HEK293 (cell line): Measurements from ENCODE around the gene PDE4B.
"Not testable (repeated sequence)": the region's sequence is repeated elsewhere in the genome, so short reads cannot be mapped to it uniquely, and the experiment has no call there.

Source experiments
- CTCF ChIA-PET: fragments of 350-600 bp; formaldehyde crosslinking; extraction: SDS; loops from one replicate; lab custom pipeline; 2021; ENCODE audit warnings: antibody characterized with exemption; lab: Yijun Ruan, JAX
- POLR2A ChIA-PET: fragments of 300-600 bp; formaldehyde crosslinking; extraction: SDS; loops from one replicate; lab custom pipeline; 2020; ENCODE audit warnings: antibody characterized with exemption, inconsistent platforms; lab: Yijun Ruan, JAX
- H3K27ac ChIP-seq: fragments of 200-500 bp; sonication (Bioruptor generic); 2 replicates; pipeline ENCODE4 v1.5.1; 2014; ENCODE audit warnings: low read depth, low read length, control low read depth, inconsistent platforms; ENCODE audit errors: extremely low read depth
- H3K36me3 ChIP-seq, 2 experiments: fragments of 200-500 bp in 1 of 2; sonication (Bioruptor generic) in 1 of 2; 1 replicate in 1 of 2; 2 replicates in 1 of 2; pipeline ENCODE4 v1.5.1; 2014 to 2017; ENCODE audit warnings: inconsistent platforms in 2 of 2, low read length in 2 of 2; ENCODE audit not compliant: control insufficient read depth in 2 of 2, insufficient read depth in 1 of 2
- H3K4me1 ChIP-seq: fragments of 200-500 bp; sonication (Bioruptor generic); 2 replicates; pipeline ENCODE4 v1.5.1; 2014; ENCODE audit warnings: mild to moderate bottlenecking, low read length, inconsistent platforms; ENCODE audit not compliant: control insufficient read depth, insufficient read depth
- H3K4me3 ChIP-seq: 2 replicates; pipeline ENCODE4 v1.5.1; 2011; ENCODE audit warnings: low read depth, mild to moderate bottlenecking, control low read depth, low read length, moderate library complexity
- H3K9me3 ChIP-seq: fragments of 200-500 bp; sonication (Bioruptor generic); 2 replicates; pipeline ENCODE4 v1.5.1; 2014; ENCODE audit warnings: low read depth, low read length, inconsistent platforms; ENCODE audit not compliant: control insufficient read depth, insufficient read depth
- KLF17 ChIP-seq: fragments of 450-650 bp; formaldehyde crosslinking; IDR thresholded peaks from 2 replicates; pipeline ENCODE4 v1.5.1; 2016; ENCODE audit warnings: missing biosample characterization, missing genetic modification characterization
- OSR2 ChIP-seq: fragments of 450-650 bp; formaldehyde crosslinking; IDR thresholded peaks from 2 replicates; pipeline ENCODE4 v1.5.1; 2016; ENCODE audit warnings: missing biosample characterization, missing genetic modification characterization
- PRDM6 ChIP-seq: fragments of 450-650 bp; formaldehyde crosslinking; IDR thresholded peaks from 2 replicates; pipeline ENCODE4 v1.5.1; 2017; ENCODE audit warnings: missing biosample characterization, missing genetic modification characterization
- SALL2 ChIP-seq: fragments of 450-650 bp; formaldehyde crosslinking; IDR thresholded peaks from 2 replicates; pipeline ENCODE4 v1.5.0; 2017; ENCODE audit warnings: missing biosample characterization, mild to moderate bottlenecking, missing genetic modification characterization, borderline replicate concordance
- SP7 ChIP-seq: fragments of 450-650 bp; formaldehyde crosslinking; IDR thresholded peaks from 2 replicates; pipeline ENCODE4 v1.5.1; 2016; ENCODE audit warnings: missing biosample characterization, missing genetic modification characterization
- ZBTB21 ChIP-seq: fragments of 450-650 bp; formaldehyde crosslinking; IDR thresholded peaks from 2 replicates; pipeline ENCODE4 v1.5.1; 2017; ENCODE audit warnings: missing biosample characterization, missing genetic modification characterization
- ZBTB8A ChIP-seq: fragments of 450-650 bp; formaldehyde crosslinking; IDR thresholded peaks from 2 replicates; pipeline ENCODE4 v1.5.1; 2016; ENCODE audit warnings: missing biosample characterization, missing genetic modification characterization
- ZNF10 ChIP-seq: fragments of 450-650 bp; formaldehyde crosslinking; IDR thresholded peaks from 2 replicates; pipeline ENCODE4 v1.5.1; 2017; ENCODE audit warnings: missing biosample characterization, missing genetic modification characterization
- ZNF140 ChIP-seq: fragments of 450-650 bp; formaldehyde crosslinking; IDR thresholded peaks from 2 replicates; pipeline ENCODE4 v1.5.1; 2016; ENCODE audit warnings: missing biosample characterization, missing genetic modification characterization
- ZNF16 ChIP-seq: fragments of 450-650 bp; formaldehyde crosslinking; IDR thresholded peaks from 2 replicates; pipeline ENCODE4 v1.5.1; 2016; ENCODE audit warnings: low read depth, missing biosample characterization, missing genetic modification characterization
- ZNF19 ChIP-seq: fragments of 450-650 bp; formaldehyde crosslinking; IDR thresholded peaks from 2 replicates; pipeline ENCODE4; 2016; ENCODE audit warnings: missing biosample characterization, missing genetic modification characterization, low read depth
- ZNF266 ChIP-seq: fragments of 450-650 bp; formaldehyde crosslinking; IDR thresholded peaks from 2 replicates; pipeline ENCODE4 v1.5.1; 2016; ENCODE audit warnings: missing biosample characterization, missing genetic modification characterization, low read depth
- ZNF274 ChIP-seq, 2 experiments: fragments of 200-500 bp in 1 of 2; fragments of 450-650 bp in 1 of 2; sonication (Bioruptor generic) in 1 of 2; formaldehyde crosslinking in 1 of 2; IDR thresholded peaks; 2 replicates each; pipeline versions ENCODE4 v1.5.1 to v1.6.1; 2014 to 2016; ENCODE audit warnings: borderline replicate concordance in 1 of 2, inconsistent platforms in 1 of 2, low read length in 1 of 2, missing biosample characterization in 1 of 2, missing genetic modification characterization in 1 of 2
- ZNF311 ChIP-seq: fragments of 450-650 bp; formaldehyde crosslinking; IDR thresholded peaks from 2 replicates; pipeline ENCODE4 v1.5.1; 2017; ENCODE audit warnings: missing biosample characterization, missing genetic modification characterization, borderline replicate concordance
- ZNF324 ChIP-seq: fragments of 450-650 bp; formaldehyde crosslinking; IDR thresholded peaks from 2 replicates; pipeline ENCODE4 v1.5.1; 2016; ENCODE audit warnings: missing biosample characterization, missing genetic modification characterization
- ZNF366 ChIP-seq: fragments of 450-650 bp; formaldehyde crosslinking; conservative IDR thresholded peaks from 2 replicates; pipeline ENCODE4 v1.5.1; 2016; ENCODE audit warnings: missing biosample characterization, missing genetic modification characterization
- ZNF423 ChIP-seq: fragments of 450-650 bp; formaldehyde crosslinking; IDR thresholded peaks from 2 replicates; pipeline ENCODE4 v1.5.1; 2016; ENCODE audit warnings: missing biosample characterization, missing genetic modification characterization
- ZNF433 ChIP-seq: fragments of 450-650 bp; formaldehyde crosslinking; IDR thresholded peaks from 2 replicates; pipeline ENCODE4 v1.5.1; 2016; ENCODE audit warnings: missing biosample characterization, missing genetic modification characterization, low read depth
- ZNF488 ChIP-seq: fragments of 450-650 bp; formaldehyde crosslinking; IDR thresholded peaks from 2 replicates; pipeline ENCODE4 v1.5.1; 2016; ENCODE audit warnings: missing biosample characterization, missing genetic modification characterization
- ZNF549 ChIP-seq: fragments of 450-650 bp; IDR thresholded peaks from 2 replicates; pipeline ENCODE4 v1.5.1; 2018; ENCODE audit warnings: missing biosample characterization, missing genetic modification characterization, mild to moderate bottlenecking, inconsistent platforms, moderate library complexity
- ZNF555 ChIP-seq: fragments of 450-650 bp; formaldehyde crosslinking; conservative IDR thresholded peaks from 2 replicates; pipeline ENCODE4 v1.5.1; 2017; ENCODE audit warnings: missing biosample characterization, mild to moderate bottlenecking, missing genetic modification characterization, inconsistent platforms
- ZNF621 ChIP-seq: fragments of 450-650 bp; formaldehyde crosslinking; IDR thresholded peaks from 2 replicates; pipeline ENCODE4 v1.5.1; 2017; ENCODE audit warnings: missing biosample characterization, missing genetic modification characterization
- ZNF623 ChIP-seq: fragments of 450-650 bp; formaldehyde crosslinking; IDR thresholded peaks from 2 replicates; pipeline ENCODE4 v1.5.1; 2016; ENCODE audit warnings: missing biosample characterization, missing genetic modification characterization
- ZNF626 ChIP-seq: fragments of 450-650 bp; sonication (Bioruptor Pico); formaldehyde crosslinking; IDR thresholded peaks from 2 replicates; pipeline ENCODE4 v1.5.1; 2018; ENCODE audit warnings: missing biosample characterization, missing genetic modification characterization, inconsistent platforms
- ZNF677 ChIP-seq: fragments of 450-650 bp; IDR thresholded peaks from 2 replicates; pipeline ENCODE4 v1.5.0; 2018; ENCODE audit warnings: missing biosample characterization, mild to moderate bottlenecking, missing genetic modification characterization, moderate library complexity
- ZNF843 ChIP-seq: fragments of 450-650 bp; formaldehyde crosslinking; IDR thresholded peaks from 2 replicates; pipeline ENCODE4 v1.5.1; 2016; ENCODE audit warnings: missing biosample characterization, missing genetic modification characterization
- ZSCAN5A ChIP-seq: fragments of 450-650 bp; formaldehyde crosslinking; IDR thresholded peaks from 2 replicates; pipeline ENCODE4 v1.5.1; 2016; ENCODE audit warnings: missing biosample characterization, missing genetic modification characterization

The PDE4B gene

GRCh38 chr1:66415866-66416265 lies 623.2 kb downstream of the PDE4B start (continued):
- TF ChIP-seq ZNF843 = no peak
- TF ChIP-seq ZSCAN5A (tag by site-specific recombination) = no peak
- TF ChIP-seq ZNF626 (tag by site-specific recombination) = no peak
- no peak for TF ChIP-seq ZBTB21 (tag by site-specific recombination)
- TF ChIP-seq OSR2 (tag by site-specific recombination) = no peak

GRCh38 chr1:66416295-66416694 lies 623.6 kb downstream of the PDE4B start:
- Histone ChIP-seq H3K36me3 (no peaks in the 10 kb centered on the region), H3K27ac (no peak overlapping the region), H3K4me1 (no peaks in the 10 kb centered on the region), H3K4me3 (no peak overlapping the region), H3K9me3 (no peaks in the 10 kb centered on the region)
- POLR2A ChIA-PET = no interaction called here
- CTCF ChIA-PET = no interaction called here
- no peak for TF ChIP-seq ZNF366 (tag by site-specific recombination)
- TF ChIP-seq ZNF549 = no peak
- TF ChIP-seq KLF17 (tag by site-specific recombination) = no peak
- no peak for TF ChIP-seq ZNF10
- no peak for TF ChIP-seq ZNF140 (tag by site-specific recombination)
- TF ChIP-seq ZBTB8A (tag by site-specific recombination) = no peak
- TF ChIP-seq ZNF677 (tag by site-specific recombination) = no peak
- TF ChIP-seq ZNF423 (tag by site-specific recombination) = no peak
- no peak for TF ChIP-seq ZNF311 (tag by site-specific recombination)
- TF ChIP-seq ZNF16 (tag by site-specific recombination) = no peak
- TF ChIP-seq ZNF433 (tag by site-specific recombination) = no peak
- TF ChIP-seq ZNF623 (tag by site-specific recombination) = no peak
- TF ChIP-seq ZNF555 (tag by site-specific recombination) = no peak
- TF ChIP-seq SP7 = no peak
- no peak for TF ChIP-seq SALL2 (tag by site-specific recombination)
- TF ChIP-seq ZNF324 = no peak
- TF ChIP-seq ZNF621 = no peak
- TF ChIP-seq, all 188 proteins: peak for 0

- ChIA-PET CTCF (interaction anchor here (1.2 kb wide), 1 partner anchor 1289 kb away, joined by 3 read pairs; no protein-coding TSS in a partner anchor), POLR2A (no interaction called here)
- no peak overlapping the region for H3K27ac ChIP-seq
- H3K9me3 ChIP-seq = no peaks in the 10 kb centered on the region
- no peaks in the 10 kb centered on the region for H3K4me1 ChIP-seq
- H3K36me3 ChIP-seq = no peaks in the 10 kb centered on the region
- TF ChIP-seq ZNF274 (IDR thresholded peaks at IDR 0.05; ENCODE audit: low read length) (no peak), ZNF274 (tag by site-specific recombination; IDR thresholded peaks at IDR 0.05; ENCODE audit: borderline replicate concordance) (no peak), ZNF677 (tag by site-specific recombination) (no peak), ZNF266 (tag by site-specific recombination) (no peak), ZNF488 (tag by site-specific recombination) (no peak), ZNF19 (tag by site-specific recombination) (no peak), PRDM6 (tag by site-specific recombination) (no peak)
- TF ChIP-seq, all 188 proteins: peak for 0
- no peak overlapping the region for H3K4me3 ChIP-seq
Observed at GRCh38 chr1:66418021-66418420, 625.3 kb downstream of the PDE4B start.

- H3K4me1 ChIP-seq, H3K4me3 ChIP-seq, H3K36me3 ChIP-seq, CTCF ChIA-PET, POLR2A ChIA-PET, H3K9me3 ChIP-seq, H3K27ac ChIP-seq: not testable (repeated sequence)
Observed at GRCh38 chr1:66420171-66420570, 627.5 kb downstream of the PDE4B start.
